Endothelial cell of umbilical vein (primary cell): ENCODE results near the gene BNC2. TPM values are rescaled to one million over a fixed set of nuclear protein-coding genes. Genes with fewer than 3 reads are reported as not detected.

Source experiments
- BruUV-seq: library from RNA; stranded (reverse); fragments of 400-500 nt; replicated peaks from 2 replicates; lab custom pipeline; 2021; lab: Mats Ljungman, UMichigan
- CTCF ChIA-PET: fragments of 300-600, 350-600 bp; sonication (Branson Sonifier 250); formaldehyde crosslinking; loops from one replicate; lab custom pipeline; 2021; ENCODE audit warnings: antibody characterized with exemption, inconsistent platforms; lab: Charles Lee
- POLR2A ChIA-PET: fragments of 300-600, 350-600 bp; sonication (Branson Sonifier 250); formaldehyde crosslinking; loops from one replicate; lab custom pipeline; 2021; ENCODE audit warnings: antibody characterized with exemption, inconsistent platforms; lab: Charles Lee
- DNase-seq: peaks from one replicate; pipeline ENCODE4 v3.0.0-alpha.2; 2011; ENCODE audit warnings: low read depth, low spot score
- FAIRE-seq: peaks from 2 replicates; lab custom pipeline; 2011; peaks lifted over from hg19 to GRCh38; lab: Jason Lieb, UNC
- H2AFZ ChIP-seq: 2 replicates; pipeline ENCODE4 v1.6.0; 2012; ENCODE audit warnings: low read depth, low read length, control low read depth, inconsistent platforms
- H3K27ac ChIP-seq: 2 replicates; pipeline ENCODE4 v1.5.1; 2011; ENCODE audit warnings: low read depth, mild to moderate bottlenecking, control low read depth, low read length, moderate library complexity; ENCODE audit not compliant: insufficient read depth
- H3K27me3 ChIP-seq, 2 experiments: 2 replicates each; pipeline versions ENCODE4 v1.6.0 to v1.6.1; 2011; ENCODE audit warnings: low read length in 2 of 2, mixed read lengths in 1 of 2; ENCODE audit not compliant: control insufficient read depth in 2 of 2, insufficient read depth in 2 of 2
- H3K36me3 ChIP-seq, 2 experiments: 2 replicates in 1 of 2; 3 replicates in 1 of 2; pipeline ENCODE4 v1.5.1; 2011; ENCODE audit warnings: low read length in 2 of 2, mild to moderate bottlenecking in 1 of 2, moderate library complexity in 1 of 2; ENCODE audit not compliant: control insufficient read depth in 2 of 2, insufficient read depth in 2 of 2; ENCODE audit errors: extremely low read depth in 1 of 2
- H3K4me1 ChIP-seq: 3 replicates; pipeline ENCODE4 v1.5.1; 2011; ENCODE audit warnings: mild to moderate bottlenecking, low read length; ENCODE audit not compliant: control insufficient read depth, insufficient read depth; ENCODE audit errors: extremely low read depth
- H3K4me2 ChIP-seq: 2 replicates; pipeline ENCODE4 v1.6.1; 2011; ENCODE audit warnings: low read length, control low read depth, mixed read lengths; ENCODE audit not compliant: insufficient read depth
- H3K4me3 ChIP-seq, 3 experiments: fragments of 200-600 bp in 1 of 3; sonication (generic), shearing (Covaris generic) in 1 of 3; replicated peaks in 1 of 3; 2 replicates each; pipeline ENCODE4 v1.5.1; 2011 to 2016; ENCODE audit warnings: control low read depth in 3 of 3, low read length in 3 of 3, mild to moderate bottlenecking in 2 of 3, inconsistent platforms in 1 of 3, low read depth in 1 of 3, moderate library complexity in 1 of 3; ENCODE audit not compliant: insufficient read depth in 1 of 3
- H3K79me2 ChIP-seq: 2 replicates; pipeline ENCODE4 v1.6.0; 2012; ENCODE audit warnings: low read length, inconsistent platforms; ENCODE audit not compliant: control insufficient read depth, insufficient read depth
- H3K9ac ChIP-seq: replicated peaks from 2 replicates; pipeline ENCODE3; 2011; ENCODE audit warnings: low read length, control low read depth; ENCODE audit not compliant: insufficient read depth; ENCODE audit errors: extremely low read depth
- H3K9me1 ChIP-seq: replicated peaks from 3 replicates; pipeline ENCODE4 v1.6.0; 2011; ENCODE audit warnings: mild to moderate bottlenecking, low read length; ENCODE audit not compliant: control insufficient read depth, insufficient read depth; ENCODE audit errors: extremely low read depth
- H3K9me3 ChIP-seq: replicated peaks from 2 replicates; pipeline ENCODE4 v1.5.1; 2012; ENCODE audit warnings: low read length, inconsistent platforms; ENCODE audit not compliant: control insufficient read depth, insufficient read depth
- H4K20me1 ChIP-seq: replicated peaks from 2 replicates; pipeline ENCODE3; 2011; ENCODE audit warnings: mild to moderate bottlenecking, low read length; ENCODE audit not compliant: control insufficient read depth, insufficient read depth; ENCODE audit errors: extremely low read depth
- EZH2 ChIP-seq: IDR thresholded peaks from 2 replicates; pipeline ENCODE4 v1.6.1; 2012; ENCODE audit warnings: borderline replicate concordance, low read depth, mild to moderate bottlenecking, moderate library complexity, low read length, inconsistent platforms; ENCODE audit not compliant: severe bottlenecking
- FOS ChIP-seq: IDR thresholded peaks from 2 replicates; pipeline ENCODE4 v1.6.1; 2011; ENCODE audit warnings: mild to moderate bottlenecking, low read length, moderate library complexity, borderline replicate concordance; ENCODE audit not compliant: insufficient read depth
- GATA2 ChIP-seq: IDR thresholded peaks from 2 replicates; pipeline ENCODE4 v1.7.0; 2011; ENCODE audit warnings: low read depth, mild to moderate bottlenecking, moderate library complexity, mixed read lengths, low read length; ENCODE audit not compliant: insufficient read length, insufficient read depth
- JUN ChIP-seq: IDR thresholded peaks from 2 replicates; pipeline ENCODE4 v1.6.1; 2011; ENCODE audit warnings: borderline replicate concordance, low read depth; ENCODE audit not compliant: insufficient read length, insufficient read depth
- MYC ChIP-seq: IDR thresholded peaks from one replicate; pipeline ENCODE4 v1.6.1; 2011; ENCODE audit warnings: mild to moderate bottlenecking, low read depth, low read length
- POLR2A ChIP-seq: IDR thresholded peaks from 2 replicates; pipeline ENCODE4 v1.6.1; 2012; ENCODE audit warnings: low read depth, mild to moderate bottlenecking, control low read depth, low read length
- POLR2AphosphoS5 ChIP-seq: IDR thresholded peaks from 2 replicates; pipeline ENCODE4 v1.6.1; 2012; ENCODE audit warnings: low read depth, mild to moderate bottlenecking, control low read depth, low read length, moderate library complexity; ENCODE audit not compliant: insufficient read depth
- dilution Hi-C: fragments of 300-500 bp; cut with MboI; formaldehyde crosslinking; loops from one replicate; pipeline ENCODE4 v1.15.0; 2019; ENCODE audit warnings: low sequenced_read_pairs; ENCODE audit not compliant: extremely low pct_ligation_motif_present
- intact Hi-C: fragments of 100-400 bp; cut with micrococcal nuclease; formaldehyde crosslinking; loops from one replicate; pipeline ENCODE4 v1.10.0; 2022
- polyA plus RNA-seq, 4 experiments: library from polyadenylated mRNA; depleted of rRNA in 3 of 4; stranded (reverse) in 3 of 4; unstranded in 1 of 4; fragments of >200 nt; gene quantifications; 2 replicates each; pipeline versions ENCODE4 v1.2.1 to v1.2.3, GENCODE V29; 2011 to 2012; ENCODE audit warnings: missing spikeins in 1 of 4
- total RNA-seq: library from RNA; stranded (reverse); gene quantifications from 2 replicates; pipeline ENCODE4 v1.2.3, GENCODE V29; 2021
- TF ChIP-seq, protein P1 (sequence below): IDR thresholded peaks from 2 replicates; pipeline ENCODE4 v1.6.1; 2011; ENCODE audit not compliant: insufficient read depth, insufficient read length
- TF ChIP-seq, protein P2 (sequence below), 2 donors: IDR thresholded peaks; 1 replicate in 1 of 2; 2 replicates in 1 of 2; pipeline ENCODE4 v1.5.1; 2011; ENCODE audit warnings: low read length in 2 of 2, mild to moderate bottlenecking in 2 of 2, moderate library complexity in 2 of 2, control low read depth in 1 of 2, inconsistent platforms in 1 of 2, low read depth in 1 of 2; ENCODE audit not compliant: insufficient read depth in 1 of 2; ENCODE audit errors: extremely low read depth in 1 of 2

The BNC2 gene
- total and polyA plus RNA-seq, 2 donors (not counting 3 experiments of a cell fraction or from before 2014, with no cell fraction given) = 12.1 to 34.3 TPM

DNA sequence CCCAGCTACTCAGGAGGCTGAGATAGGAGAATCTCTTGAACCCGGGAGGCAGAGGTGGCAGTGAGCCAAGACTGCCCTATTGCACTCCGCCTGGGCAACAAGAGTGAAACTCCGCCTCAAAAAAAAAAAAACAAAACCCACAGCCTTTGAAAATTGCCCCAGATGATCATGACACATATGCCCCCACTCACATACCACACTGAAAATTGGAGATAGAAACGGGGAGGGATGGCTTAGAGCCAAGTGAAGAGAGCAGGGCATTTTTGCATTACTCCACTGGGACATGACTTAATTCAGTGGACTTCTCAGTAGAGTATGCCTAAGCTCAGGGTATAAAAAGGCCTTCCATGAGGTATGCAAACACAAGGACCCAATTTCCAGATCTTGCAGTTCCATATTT, 309.3 kb downstream of the BNC2 start:
- no peaks in the 10 kb centered on the region for H4K20me1 ChIP-seq
- ChIA-PET CTCF (interaction anchor here (0.6 to 1.2 kb wide), 2 partner anchors 13 to 188 kb away, joined by 3 read pairs; no protein-coding TSS in a partner anchor), POLR2A (no interaction called here)
- no peak overlapping the region for H3K27ac ChIP-seq
- BruUV-seq = no TSS peak
- H3K36me3 ChIP-seq = no peaks in the 10 kb centered on the region
- H3K4me1 ChIP-seq = no peaks in the 10 kb centered on the region
- no peaks in the 10 kb centered on the region for H3K79me2 ChIP-seq
- no peak overlapping the region for H3K4me3 ChIP-seq
- dilution Hi-C loops (no loop called here), intact Hi-C loops (no loop called here)
- DNase-seq (no peak), FAIRE-seq (no peak)
- no peak overlapping the region for H3K4me2 ChIP-seq
- no peaks in the 10 kb centered on the region for H3K9me1 ChIP-seq
- no peak overlapping the region for H2AFZ ChIP-seq
- H3K9me3 ChIP-seq = no peaks in the 10 kb centered on the region
- H3K9ac ChIP-seq = no peak overlapping the region
- no peaks in the 10 kb centered on the region for H3K27me3 ChIP-seq
- TF ChIP-seq GATA2 (no peak), MYC (no peak), JUN (no peak), FOS (no peak), POLR2A (no peak), POLR2AphosphoS5 (no peak), EZH2 (no peak)
- TF ChIP-seq, protein P1, sequence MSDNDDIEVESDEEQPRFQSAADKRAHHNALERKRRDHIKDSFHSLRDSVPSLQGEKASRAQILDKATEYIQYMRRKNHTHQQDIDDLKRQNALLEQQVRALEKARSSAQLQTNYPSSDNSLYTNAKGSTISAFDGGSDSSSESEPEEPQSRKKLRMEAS = no peak
- TF ChIP-seq, protein P2, sequence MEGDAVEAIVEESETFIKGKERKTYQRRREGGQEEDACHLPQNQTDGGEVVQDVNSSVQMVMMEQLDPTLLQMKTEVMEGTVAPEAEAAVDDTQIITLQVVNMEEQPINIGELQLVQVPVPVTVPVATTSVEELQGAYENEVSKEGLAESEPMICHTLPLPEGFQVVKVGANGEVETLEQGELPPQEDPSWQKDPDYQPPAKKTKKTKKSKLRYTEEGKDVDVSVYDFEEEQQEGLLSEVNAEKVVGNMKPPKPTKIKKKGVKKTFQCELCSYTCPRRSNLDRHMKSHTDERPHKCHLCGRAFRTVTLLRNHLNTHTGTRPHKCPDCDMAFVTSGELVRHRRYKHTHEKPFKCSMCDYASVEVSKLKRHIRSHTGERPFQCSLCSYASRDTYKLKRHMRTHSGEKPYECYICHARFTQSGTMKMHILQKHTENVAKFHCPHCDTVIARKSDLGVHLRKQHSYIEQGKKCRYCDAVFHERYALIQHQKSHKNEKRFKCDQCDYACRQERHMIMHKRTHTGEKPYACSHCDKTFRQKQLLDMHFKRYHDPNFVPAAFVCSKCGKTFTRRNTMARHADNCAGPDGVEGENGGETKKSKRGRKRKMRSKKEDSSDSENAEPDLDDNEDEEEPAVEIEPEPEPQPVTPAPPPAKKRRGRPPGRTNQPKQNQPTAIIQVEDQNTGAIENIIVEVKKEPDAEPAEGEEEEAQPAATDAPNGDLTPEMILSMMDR (IDR thresholded peaks at IDR 0.05; ENCODE audit: extremely low read depth in 1 of 2, insufficient read depth in 1 of 2, low read depth in 1 of 2, low read length in 2 of 2) = no peak
